ENCODE measurements around the gene HOXA1.

GRCh38 chr7:27111042-27111750 lies 15.4 kb upstream of the HOXA1 start:
- TF ChIP-seq ZNF565 (CRISPR knock-in tag; conservative IDR thresholded peaks at IDR 0.05; ENCODE audit: low read depth) (no peak), POU6F1 (CRISPR knock-in tag; IDR thresholded peaks at IDR 0.05; ENCODE audit: borderline replicate concordance, low read depth) (no peak), PATZ1 (CRISPR knock-in tag; IDR thresholded peaks at IDR 0.05; ENCODE audit: borderline replicate concordance) (no peak), CREB5 (CRISPR knock-in tag; IDR thresholded peaks at IDR 0.05; ENCODE audit: low read depth) (no peak), ZNF8 (CRISPR knock-in tag; IDR thresholded peaks at IDR 0.05) (no peak), BACH2 (CRISPR knock-in tag; IDR thresholded peaks at IDR 0.05; ENCODE audit: borderline replicate concordance) (no peak), TCF4 (CRISPR knock-in tag; IDR thresholded peaks at IDR 0.05; ENCODE audit: borderline replicate concordance) (no peak), CSRNP3 (CRISPR knock-in tag; IDR thresholded peaks at IDR 0.05) (no peak), TOX (CRISPR knock-in tag; IDR thresholded peaks at IDR 0.05; ENCODE audit: borderline replicate concordance) (no peak), RARB (CRISPR knock-in tag; IDR thresholded peaks at IDR 0.05) (no peak), SNAI2 (CRISPR knock-in tag; IDR thresholded peaks at IDR 0.05) (no peak)
